Gastroesophageal sphincter (tissue), 3 donors: ENCODE data around the gene ATAD2B.

ENCODE experiments used
- POLR2A ChIP-seq, 2 donors: fragments of 450-650 bp; IDR thresholded peaks; one replicate each; pipeline ENCODE4 v1.6.1; 2017; ENCODE audit warnings: antibody characterized with exemption in 2 of 2, mild to moderate bottlenecking in 2 of 2, moderate library complexity in 1 of 2
- POLR2AphosphoS5 ChIP-seq: sonication (generic); formaldehyde crosslinking; IDR thresholded peaks from one replicate; pipeline ENCODE4 v1.6.1; 2017; ENCODE audit warnings: antibody characterized with exemption
- TF ChIP-seq, protein P1 (sequence below), 4 experiments: fragments of 200-600 bp in 2 of 4; fragments of 450-650 bp in 2 of 4; sonication (generic) in 1 of 4; IDR thresholded peaks; one replicate each; pipeline ENCODE4 v1.5.1; 2017 to 2019; ENCODE audit warnings: antibody characterized with exemption in 4 of 4, mild to moderate bottlenecking in 2 of 4, moderate library complexity in 2 of 4

DNA sequence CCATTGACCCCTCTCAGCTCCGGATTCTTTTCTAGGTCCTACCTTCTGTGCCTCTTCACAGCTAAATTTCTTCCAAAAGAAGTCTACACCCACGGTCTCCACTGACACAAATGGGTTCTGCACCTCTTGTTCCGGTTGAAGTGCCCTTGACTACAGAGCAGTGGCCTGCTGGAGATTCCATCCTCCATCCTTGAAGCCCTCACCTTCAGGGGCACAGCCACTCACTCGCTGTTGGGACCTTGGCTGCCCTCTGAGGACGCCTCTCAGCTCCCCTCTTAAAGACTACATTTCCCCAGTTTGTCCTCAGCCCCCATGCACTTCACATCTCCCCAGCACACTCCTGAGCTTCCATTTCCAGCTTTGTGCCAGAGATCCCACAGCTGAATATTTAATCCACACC, 226.3 kb downstream of the ATAD2B start:
- TF ChIP-seq POLR2A (IDR thresholded peaks at IDR 0.05) (no peak), POLR2AphosphoS5 (no peak)
- TF ChIP-seq, protein P1, sequence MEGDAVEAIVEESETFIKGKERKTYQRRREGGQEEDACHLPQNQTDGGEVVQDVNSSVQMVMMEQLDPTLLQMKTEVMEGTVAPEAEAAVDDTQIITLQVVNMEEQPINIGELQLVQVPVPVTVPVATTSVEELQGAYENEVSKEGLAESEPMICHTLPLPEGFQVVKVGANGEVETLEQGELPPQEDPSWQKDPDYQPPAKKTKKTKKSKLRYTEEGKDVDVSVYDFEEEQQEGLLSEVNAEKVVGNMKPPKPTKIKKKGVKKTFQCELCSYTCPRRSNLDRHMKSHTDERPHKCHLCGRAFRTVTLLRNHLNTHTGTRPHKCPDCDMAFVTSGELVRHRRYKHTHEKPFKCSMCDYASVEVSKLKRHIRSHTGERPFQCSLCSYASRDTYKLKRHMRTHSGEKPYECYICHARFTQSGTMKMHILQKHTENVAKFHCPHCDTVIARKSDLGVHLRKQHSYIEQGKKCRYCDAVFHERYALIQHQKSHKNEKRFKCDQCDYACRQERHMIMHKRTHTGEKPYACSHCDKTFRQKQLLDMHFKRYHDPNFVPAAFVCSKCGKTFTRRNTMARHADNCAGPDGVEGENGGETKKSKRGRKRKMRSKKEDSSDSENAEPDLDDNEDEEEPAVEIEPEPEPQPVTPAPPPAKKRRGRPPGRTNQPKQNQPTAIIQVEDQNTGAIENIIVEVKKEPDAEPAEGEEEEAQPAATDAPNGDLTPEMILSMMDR (IDR thresholded peaks at IDR 0.05), result no peak
